HL-60/S4 treated with phorbol 12-myristate 13-acetate at 8.2 ng/mL for 4 days and 3 days (cell line): ENCODE data around the gene PALD1.

ENCODE experiments used
- in situ Hi-C: fragments of 300-500 bp; cut with MboI; formaldehyde crosslinking; loops from 2 replicates; pipeline ENCODE4 v1.15.0; 2022; ENCODE audit warnings: low sequenced_read_pairs

Gene PALD1

GRCh38 chr10:70478191-70479164 is at the start of gene PALD1:
Gene PALD1 (plus strand): TSS chr10:70478767. CDS start chr10:70525952, 47,185 bp downstream.
- in situ Hi-C loops: no loop called here

GRCh38 chr10:70430493-70431445 is 47.8 kb upstream of the PALD1 start:
- in situ Hi-C loops: no loop called here

- in situ Hi-C loops: no loop called here
Observed at GRCh38 chr10:70432101-70432500, 46.5 kb upstream of the PALD1 start.

- in situ Hi-C loops: no loop called here
Observed at GRCh38 chr10:70432561-70433263, 45.9 kb upstream of the PALD1 start.

GRCh38 chr10:70433581-70434280 is 44.8 kb upstream of the PALD1 start:
- in situ Hi-C loops: no loop called here

- in situ Hi-C loops: no loop called here
Observed at GRCh38 chr10:70435241-70436085, 43.1 kb upstream of the PALD1 start.

- in situ Hi-C loops: no loop called here
Observed at GRCh38 chr10:70437721-70438120, 40.8 kb upstream of the PALD1 start.

GRCh38 chr10:70440296-70441160 is 38.0 kb upstream of the PALD1 start:
- in situ Hi-C loops: no loop called here

GRCh38 chr10:70441161-70441894 is 37.2 kb upstream of the PALD1 start, which contains the start of gene NODAL:
Gene NODAL (minus strand): TSS chr10:70441681. CDS start chr10:70441667, 14 bp downstream.
- in situ Hi-C loops: no loop called here

GRCh38 chr10:70441895-70442309 is 36.7 kb upstream of the PALD1 start:
- in situ Hi-C loops: no loop called here

- in situ Hi-C loops: no loop called here
Observed at GRCh38 chr10:70442332-70442988, 36.1 kb upstream of the PALD1 start.

GRCh38 chr10:70444744-70445143 is 33.8 kb upstream of the PALD1 start:
- in situ Hi-C loops: no loop called here

GRCh38 chr10:70445718-70446657 is 32.6 kb upstream of the PALD1 start:
- in situ Hi-C loops: no loop called here

GRCh38 chr10:70448236-70448635 is 30.3 kb upstream of the PALD1 start:
- in situ Hi-C loops: no loop called here

GRCh38 chr10:70455213-70455630 is 23.3 kb upstream of the PALD1 start:
- in situ Hi-C loops: no loop called here

- in situ Hi-C loops: no loop called here
Observed at GRCh38 chr10:70456164-70456563, 22.4 kb upstream of the PALD1 start.
